H1 (cell line): ENCODE data around the gene NEDD9. TPM values are rescaled to one million over a fixed set of nuclear protein-coding genes. Genes with fewer than 3 reads are reported as not detected.

Experiments
- ASH2L ChIP-seq: fragments of 200-600, 300-600 bp; sonication (generic); IDR thresholded peaks from one replicate; pipeline ENCODE4 v1.7.1; 2017; ENCODE audit warnings: low read length
- CREB1 ChIP-seq: IDR thresholded peaks from 2 replicates; pipeline ENCODE4 v1.6.1; 2012; ENCODE audit warnings: inconsistent platforms
- EGR1 ChIP-seq: IDR thresholded peaks from 2 replicates; pipeline ENCODE4 v1.6.1; 2011; ENCODE audit warnings: low read depth, low read length, borderline replicate concordance
- NANOG ChIP-seq: IDR thresholded peaks from 2 replicates; pipeline ENCODE4 v1.6.1; 2011; ENCODE audit warnings: low read length, low read depth, mild to moderate bottlenecking, inconsistent platforms; ENCODE audit not compliant: insufficient read depth, poor library complexity, severe bottlenecking
- TBP ChIP-seq: IDR thresholded peaks from 2 replicates; pipeline ENCODE4 v1.6.1; 2011; ENCODE audit warnings: low read depth, low read length, improper control_type of control experiment
- TCF12 ChIP-seq: IDR thresholded peaks from 2 replicates; pipeline ENCODE4 v1.6.1; 2011; ENCODE audit warnings: low read depth, mild to moderate bottlenecking, low read length
- TEAD4 ChIP-seq: IDR thresholded peaks from 2 replicates; pipeline ENCODE4 v1.6.1; 2012; ENCODE audit warnings: low read depth, low read length, inconsistent platforms, mixed read lengths
- YY1 ChIP-seq: IDR thresholded peaks from 2 replicates; pipeline ENCODE4 v1.6.1; 2011; ENCODE audit warnings: low read depth, mild to moderate bottlenecking, low read length
- ZNF274 ChIP-seq: IDR thresholded peaks from 2 replicates; pipeline ENCODE4 v1.7.0; 2012; ENCODE audit warnings: low read length, borderline replicate concordance; ENCODE audit errors: extremely low read depth
- polyA plus RNA-seq, 7 experiments: library from polyadenylated mRNA; depleted of rRNA in 3 of 7; stranded (reverse) in 5 of 7; unstranded in 2 of 7; fragments of >200 nt in 5 of 7; fragments of 200-250 nt in 2 of 7; gene quantifications; 1 replicate in 5 of 7; 2 replicates in 1 of 7; 4 replicates in 1 of 7; pipeline versions ENCODE4 v1.2.1 to v1.2.3, GENCODE V29; 2011 to 2013; ENCODE audit warnings: missing spikeins in 2 of 7, mixed read lengths in 2 of 7
- total RNA-seq: library from RNA; stranded (reverse); fragmentation: NEBNext Ultra II Directional; extraction: Animal tissue kit (Norgen Biotek cat#: 25700); gene quantifications from 2 replicates; pipeline ENCODE4 v1.2.1, GENCODE V29; 2021

Gene NEDD9
- total and polyA plus RNA-seq, 2 of the 8 experiments (the other 6 are each of a cell fraction or from before 2014, with no cell fraction given), result 3.6 to 12.0 TPM

DNA sequence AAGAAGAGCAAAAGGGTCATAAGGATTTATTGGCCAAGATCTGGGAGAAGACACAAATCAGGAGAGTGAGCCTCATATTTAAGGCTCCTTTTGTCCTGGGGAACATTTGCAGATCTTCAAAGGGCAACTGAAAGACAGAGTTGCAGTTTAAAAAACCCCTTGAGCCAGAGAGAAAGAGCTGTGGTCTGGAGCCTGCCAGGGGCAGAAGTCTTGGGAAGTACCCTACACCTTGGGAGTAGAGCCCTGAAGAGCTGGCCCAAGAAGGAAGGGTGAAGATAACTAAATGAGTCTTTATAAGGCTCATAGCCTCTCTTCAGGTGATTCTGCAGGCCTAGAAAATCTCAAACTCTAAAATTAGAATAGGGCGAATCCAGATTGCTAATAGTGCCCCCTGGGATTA is 81.0 kb downstream of the NEDD9 start (continued):
- TF ChIP-seq TEAD4 (no peak), TCF12 (no peak), ZNF274 (no peak), ASH2L (no peak), TBP (no peak), NANOG (no peak), CREB1 (no peak), EGR1 (no peak), YY1 (no peak)
